Kidney (tissue), 14 donors: ENCODE measurements around the gene SPEG. TPM values are rescaled to one million over a fixed set of nuclear protein-coding genes. Genes with fewer than 3 reads are reported as not detected.

Experiments used
- DNase-seq, 5 donors: peaks; one replicate each; pipeline ENCODE4 v3.0.0-alpha.2; 2013 to 2020
- FAIRE-seq: peaks from 2 replicates; lab custom pipeline; 2012; peaks lifted over from hg19 to GRCh38; lab: Jason Lieb, UNC
- H3K27ac ChIP-seq, 2 donors: one replicate each; pipeline ENCODE4 v1.7.0; 2013; ENCODE audit warnings: low read depth in 2 of 2, low read length in 2 of 2, inconsistent platforms in 1 of 2
- H3K27me3 ChIP-seq: one replicate; pipeline ENCODE4 v1.7.1; 2013; ENCODE audit warnings: low read length, inconsistent platforms; ENCODE audit not compliant: control insufficient read depth, insufficient read depth
- H3K36me3 ChIP-seq, 3 donors: one replicate each; pipeline versions ENCODE4 v1.7.0 to v1.7.1; 2013; ENCODE audit warnings: low read length in 3 of 3, control low read depth in 1 of 3, inconsistent platforms in 1 of 3; ENCODE audit not compliant: insufficient read depth in 3 of 3, control insufficient read depth in 2 of 3
- H3K4me1 ChIP-seq, 3 donors: one replicate each; pipeline versions ENCODE4 v1.7.0 to v1.7.1; 2013; ENCODE audit warnings: low read length in 3 of 3, inconsistent platforms in 1 of 3, low read depth in 1 of 3; ENCODE audit not compliant: control insufficient read depth in 2 of 3, insufficient read depth in 2 of 3
- H3K4me3 ChIP-seq, 3 donors: one replicate each; pipeline versions ENCODE4 v1.7.0 to v1.8.1; 2013; ENCODE audit warnings: low read length in 3 of 3, control low read depth in 1 of 3, inconsistent platforms in 1 of 3
- H3K9ac ChIP-seq, 3 donors: one replicate each; pipeline versions ENCODE4 v1.7.0 to v1.7.1; 2013; ENCODE audit warnings: low read length in 3 of 3, control low read depth in 1 of 3, inconsistent platforms in 1 of 3
- H3K9me3 ChIP-seq, 3 donors: one replicate each; pipeline versions ENCODE4 v1.7.0 to v1.7.1; 2013; ENCODE audit warnings: low read length in 3 of 3, control low read depth in 1 of 3, inconsistent platforms in 1 of 3; ENCODE audit not compliant: control insufficient read depth in 2 of 3, insufficient read depth in 1 of 3
- CTCF ChIP-seq: IDR thresholded peaks from 3 replicates; pipeline ENCODE4 v1.5.1; 2012; ENCODE audit warnings: mild to moderate bottlenecking, moderate library complexity, borderline replicate concordance; ENCODE audit not compliant: insufficient read depth; ENCODE audit errors: extremely low read depth
- intact Hi-C: fragments of 100-400 bp; cut with DNase I; formaldehyde crosslinking; loops from one replicate; pipeline ENCODE4 v1.11.1; 2022
- polyA plus RNA-seq: library from polyadenylated mRNA; stranded (reverse); fragments of 350-450 nt; fragmentation: Illumina TruSeq; extraction: RNeasy Lipid Tissue Mini Kit (QIAGEN cat#74804); gene quantifications from one replicate; pipeline ENCODE4 v1.2.3, GENCODE V29; 2014; ENCODE audit warnings: low read depth, low replicate concordance; ENCODE audit not compliant: insufficient read depth
- total RNA-seq: library from RNA; stranded (reverse); fragmentation: NEBNext Ultra II Directional; extraction: Animal tissue kit (Norgen Biotek cat#: 25700); gene quantifications from one replicate; pipeline ENCODE4 v1.2.1, GENCODE V29; 2021
- donor health status: control.
- donor health status: control.
- donor health status: control.
- donor health status: control.
- donor health status: control.
- donor health status: DM: yes; HTN: yes; CAD: no.
- donor health status: Normal renal cell carcinoma (clear cell type).

Gene SPEG
- total and polyA plus RNA-seq, 2 donors from 2014 or later: 13.1 to 26.6 TPM

DNA sequence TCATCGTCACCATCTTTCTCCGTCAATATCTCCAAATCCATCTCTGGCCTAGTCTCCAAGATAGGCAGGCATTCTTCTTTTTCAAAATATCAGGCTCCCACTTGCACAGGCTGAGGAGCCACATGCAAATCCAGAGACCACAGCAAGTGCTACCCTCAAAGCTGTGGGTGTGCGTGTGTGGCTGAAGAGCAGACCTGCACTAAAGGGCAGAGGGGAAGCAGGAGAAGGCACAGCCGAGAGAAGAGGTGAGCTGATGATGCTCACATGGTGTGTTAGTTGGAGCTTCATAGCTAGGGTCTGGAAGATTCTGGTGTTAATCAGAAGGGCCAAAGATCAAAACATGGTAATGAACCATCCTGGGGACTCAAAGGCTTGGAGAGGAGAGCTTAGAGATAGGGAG is 3.8 kb downstream of the SPEG start:
- Histone ChIP-seq H3K9ac (no peak overlapping the region), H3K9me3 (no peaks in the 10 kb centered on the region), H3K4me1 (peaks cover 0 to 2% (median 0%) of the 10 kb centered on the region in 3 donors), H3K27ac (no peak overlapping the region), H3K4me3 (no peak overlapping the region), H3K36me3 (no peaks in the 10 kb centered on the region), H3K27me3 (peaks cover 3% of the 10 kb centered on the region)
- TF ChIP-seq CTCF: no peak
- no peak for DNase-seq
- FAIRE-seq: no peak
- intact Hi-C loops: no loop called here

DNA sequence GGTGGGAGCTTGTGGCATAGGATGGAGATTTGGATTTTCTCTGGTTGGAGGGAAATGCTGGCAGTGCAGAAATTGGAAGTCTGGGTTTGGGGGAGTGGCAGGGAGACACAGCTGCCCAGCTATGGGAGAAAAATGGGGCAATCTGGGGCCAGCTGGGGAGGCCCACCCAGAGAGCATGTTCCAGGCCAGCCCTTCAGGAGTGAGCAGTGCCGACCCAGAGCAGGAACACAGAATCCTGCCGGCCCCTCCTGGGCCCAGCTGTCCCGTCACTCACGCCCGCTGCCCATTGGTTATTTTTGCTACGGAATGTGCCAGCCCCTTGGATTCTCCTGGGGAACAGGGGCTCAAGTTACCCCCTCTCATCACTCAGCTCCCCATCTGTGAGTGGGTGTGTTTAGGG is 4.9 kb downstream of the SPEG start:
- intact Hi-C loops: no loop called here

GRCh38 chr2:219440388-219441256 is 6.0 kb downstream of the SPEG start:
- no peak overlapping the region for H3K9ac ChIP-seq
- intact Hi-C loops: no loop called here
- no peak overlapping the region for H3K4me3 ChIP-seq
- H3K9me3 ChIP-seq: no peaks in the 10 kb centered on the region
- peaks cover under 1% of the 10 kb centered on the region for H3K27me3 ChIP-seq
- peaks cover 0 to 2% (median 0%) of the 10 kb centered on the region in 3 donors for H3K4me1 ChIP-seq
- H3K27ac ChIP-seq: no peak overlapping the region
- FAIRE-seq (no peak), DNase-seq (no peak)
- no peaks in the 10 kb centered on the region for H3K36me3 ChIP-seq
- no peak for TF ChIP-seq CTCF

More for the DNA sequence above, 4.9 kb downstream of the SPEG start:
- no peak for TF ChIP-seq CTCF
- Histone ChIP-seq H3K9ac (no peak overlapping the region), H3K27ac (no peak overlapping the region), H3K4me1 (peaks cover 0 to 2% (median 0%) of the 10 kb centered on the region in 3 donors), H3K4me3 (no peak overlapping the region), H3K9me3 (no peaks in the 10 kb centered on the region), H3K36me3 (no peaks in the 10 kb centered on the region), H3K27me3 (peaks cover 3% of the 10 kb centered on the region)
- no peak for FAIRE-seq
- DNase-seq: no peak
